Activated CD8-positive, alpha-beta T cell treated with anti-CD3 and anti-CD28 coated beads for 36 hours (primary cell): Measurements from ENCODE around the gene LTF. TPM values are rescaled to one million over a fixed set of nuclear protein-coding genes. Genes with fewer than 3 reads are reported as not detected.

ENCODE experiments used
- ATAC-seq: fragments of 200-7000 bp; cut with Tn5 transposase; one replicate; pipeline ENCODE4 v1.10.0; 2021; ENCODE audit warnings: mild to moderate bottlenecking, moderate library complexity
- CTCF ChIA-PET: fragments of 350-600 bp; sonication (Branson Sonifier 250); formaldehyde crosslinking; loops from one replicate; lab custom pipeline; 2021; ENCODE audit warnings: antibody characterized with exemption; lab: Charles Lee
- POLR2A ChIA-PET: fragments of 350-600 bp; sonication (Branson Sonifier 250); formaldehyde crosslinking; loops from one replicate; lab custom pipeline; 2021; ENCODE audit warnings: antibody characterized with exemption; lab: Charles Lee
- DNase-seq: peaks from one replicate; pipeline ENCODE4 v3.0.0-alpha.2; 2020
- H3K27ac Mint-ChIP-seq: one replicate; pipeline ENCODE4 v1.8.0; 2021; ENCODE audit warnings: mild to moderate bottlenecking, mixed read lengths
- H3K27me3 Mint-ChIP-seq: one replicate; pipeline ENCODE4 v1.8.0; 2021; ENCODE audit warnings: mixed read lengths
- H3K36me3 Mint-ChIP-seq: one replicate; pipeline ENCODE4 v1.8.0; 2021; ENCODE audit warnings: low read depth, mixed read lengths
- H3K4me1 Mint-ChIP-seq: one replicate; pipeline ENCODE4 v1.8.0; 2021; ENCODE audit warnings: low read depth, mixed read lengths
- H3K4me3 Mint-ChIP-seq: one replicate; pipeline ENCODE4 v1.8.0; 2021; ENCODE audit warnings: mild to moderate bottlenecking, moderate library complexity, mixed read lengths
- H3K9me3 Mint-ChIP-seq: one replicate; pipeline ENCODE4 v1.8.0; 2021; ENCODE audit warnings: mixed read lengths
- CTCF ChIP-seq: fragments of 200-600 bp; IDR thresholded peaks from one replicate; pipeline ENCODE4 v1.8.0; 2022; ENCODE audit warnings: antibody characterized with exemption, mild to moderate bottlenecking
- intact Hi-C: fragments of 100-400 bp; cut with micrococcal nuclease; formaldehyde crosslinking; loops from one replicate; pipeline ENCODE4 v1.10.0; 2022
- total RNA-seq, 2 experiments: library from RNA; stranded (reverse); gene quantifications; one replicate each; pipeline ENCODE4 v1.2.3, GENCODE V29; 2021

LTF gene
- total RNA-seq, 2 experiments from 2014 or later, result not detected

GRCh38 chr3:46490338-46491084, 25.8 kb upstream of the LTF start:
- TF ChIP-seq CTCF, result no peak
- Mint-ChIP-seq H3K27me3 (no peaks in the 10 kb centered on the region), H3K9me3 (no peaks in the 10 kb centered on the region), H3K27ac (no peak overlapping the region), H3K36me3 (no peaks in the 10 kb centered on the region), H3K4me3 (no peak overlapping the region), H3K4me1 (peaks cover 8% of the 10 kb centered on the region)
- ChIA-PET POLR2A (interaction anchor here (0.6 to 1.1 kb wide), 2 partner anchors 9 to 15 kb away, joined by 3 to 4 read pairs; no protein-coding TSS in a partner anchor), CTCF (interaction anchor here (1.2 to 13.6 kb wide), 9 partner anchors 10 to 151 kb away, joined by 3 to 254 read pairs (median 40); partner anchors contain the start of gene RTP3)
- no peak for ATAC-seq
- no peak for DNase-seq
- intact Hi-C loops, result no loop called here

- CTCF ChIA-PET, result interaction anchor here (1.0 to 13.6 kb wide), 30 partner anchors 10 to 205 kb away, joined by 3 to 254 read pairs (median 12); partner anchors contain the start of genes LRRC2 and RTP3
- POLR2A ChIA-PET, result interaction anchor here (0.6 to 1.8 kb wide), 4 partner anchors 10 to 140 kb away, joined by 3 to 5 read pairs (median 4); no protein-coding TSS in a partner anchor
- no peaks in the 10 kb centered on the region for H3K36me3 Mint-ChIP-seq
Observed at GRCh38 chr3:46489875-46490274, 25.2 kb upstream of the LTF start.

GRCh38 chr3:46489381-46489780, 24.7 kb upstream of the LTF start:
- no peak overlapping the region for H3K27ac Mint-ChIP-seq
- no peak for ATAC-seq
- intact Hi-C loops, result loop anchor here (2.0 to 5.0 kb wide), 2 partner anchors 68 to 139 kb away; no protein-coding TSS in a partner anchor
- TF ChIP-seq CTCF, result no peak
- CTCF ChIA-PET, result interaction anchor here (0.6 to 13.6 kb wide), 54 partner anchors 9 to 425 kb away, joined by 3 to 254 read pairs (median 9); partner anchors contain the start of genes ALS2CL, CCR5, CCR5AS and CCRL2
- H3K9me3 Mint-ChIP-seq, result no peaks in the 10 kb centered on the region
- H3K27me3 Mint-ChIP-seq, result no peaks in the 10 kb centered on the region
- POLR2A ChIA-PET, result interaction anchor here (0.6 to 1.8 kb wide), 4 partner anchors 10 to 141 kb away, joined by 3 to 5 read pairs (median 4); no protein-coding TSS in a partner anchor
- H3K4me3 Mint-ChIP-seq, result no peak overlapping the region
- H3K36me3 Mint-ChIP-seq, result no peaks in the 10 kb centered on the region
- H3K4me1 Mint-ChIP-seq, result peaks cover 8% of the 10 kb centered on the region
- DNase-seq, result no peak

More at GRCh38 chr3:46489875-46490274, 25.2 kb upstream of the LTF start:
- TF ChIP-seq CTCF, result no peak
- Mint-ChIP-seq H3K4me3 (no peak overlapping the region), H3K4me1 (peaks cover 8% of the 10 kb centered on the region), H3K27ac (no peak overlapping the region), H3K9me3 (no peaks in the 10 kb centered on the region), H3K27me3 (no peaks in the 10 kb centered on the region)
- DNase-seq (no peak), ATAC-seq (no peak)
- intact Hi-C loops, result loop anchor here (2.0 to 5.0 kb wide), 2 partner anchors 67 to 139 kb away; no protein-coding TSS in a partner anchor

GRCh38 chr3:46488735-46489361, 24.1 kb upstream of the LTF start:
- Mint-ChIP-seq H3K9me3 (no peaks in the 10 kb centered on the region), H3K27ac (no peak overlapping the region), H3K27me3 (no peaks in the 10 kb centered on the region), H3K36me3 (no peaks in the 10 kb centered on the region), H3K4me3 (peak overlapping the region; percentile 26), H3K4me1 (peaks cover 8% of the 10 kb centered on the region)
- TF ChIP-seq CTCF, result peak; percentile 100
- POLR2A ChIA-PET, result interaction anchor here (0.9 to 1.8 kb wide), 4 partner anchors 70 to 142 kb away, joined by 3 to 5 read pairs (median 4); no protein-coding TSS in a partner anchor
- intact Hi-C loops, result loop anchor here (2.0 to 5.0 kb wide), 2 partner anchors 68 to 140 kb away; no protein-coding TSS in a partner anchor
- DNase-seq (peak; percentile 97), ATAC-seq (peak; percentile 99)
- CTCF ChIA-PET, result interaction anchor here (0.6 to 13.6 kb wide), 85 partner anchors 9 to 425 kb away, joined by 3 to 254 read pairs (median 5); partner anchors contain the start of genes ALS2CL, CCR5, CCR5AS and CCRL2
